ENCODE data around the gene EFR3B. TPM values are rescaled to one million over a fixed set of nuclear protein-coding genes. Genes with fewer than 3 reads are reported as not detected.

EFR3B gene
- total RNA-seq, 1 donor from 2014 or later: 0.07 TPM

Other genes starting within 250 kb of the EFR3B start
- 39.6 and 41.1 TPM in 2 replicates for gene PTRHD1, start 248.7 kb upstream of the EFR3B start, total RNA-seq
- 11.2 and 13.4 TPM in 2 replicates for gene CENPO, start 248.7 kb upstream of the EFR3B start, total RNA-seq
- 99.9 and 126 TPM in 2 replicates for gene ADCY3, start 121.8 kb upstream of the EFR3B start, total RNA-seq
- gene DNAJC27, start 70.1 kb upstream of the EFR3B start, total RNA-seq: 9.0 and 9.7 TPM in 2 replicates
- 3.2 and 4.4 TPM in 2 replicates for gene POMC, start 126.5 kb downstream of the EFR3B start, total RNA-seq